K562 (cell line): ENCODE measurements around the gene DVL2.

Experiments
- ARNT ChIP-seq, 2 experiments: fragments of 450-650 bp; IDR thresholded peaks; 2 replicates each; pipeline ENCODE4 v1.6.1; 2016; ENCODE audit warnings: mild to moderate bottlenecking in 1 of 2
- GABPA ChIP-seq: fragments of 200-800 bp; sonication (Bioruptor generic); conservative IDR thresholded peaks from 2 replicates; pipeline ENCODE4 v1.6.1; 2016; ENCODE audit warnings: low read depth, missing genetic modification characterization, missing compliant biosample characterization

DNA sequence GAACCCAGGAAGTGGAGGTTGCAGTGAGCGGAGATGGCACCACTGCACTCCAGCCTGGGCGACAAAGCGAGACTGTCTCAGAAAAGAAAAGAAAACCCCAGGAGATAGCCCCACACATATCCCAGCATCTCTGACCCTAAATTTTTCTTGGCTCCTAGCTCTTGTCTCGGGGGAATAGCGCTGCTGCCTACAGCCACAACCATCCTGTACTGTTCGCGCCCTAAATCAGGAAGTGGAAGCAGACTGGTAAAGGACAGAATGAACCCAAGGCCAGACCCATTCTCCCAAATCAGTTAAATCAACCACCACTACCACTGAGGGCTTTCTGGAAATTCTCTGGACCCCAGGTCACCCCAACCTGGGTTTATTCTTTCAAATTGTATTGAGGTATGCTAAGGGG lies 15.5 kb upstream of the DVL2 start:
- TF ChIP-seq ARNT (IDR thresholded peaks at IDR 0.05) (no peak), GABPA (tag) (no peak)
